ENCODE measurements around the gene EBPL.

The EBPL gene

DNA sequence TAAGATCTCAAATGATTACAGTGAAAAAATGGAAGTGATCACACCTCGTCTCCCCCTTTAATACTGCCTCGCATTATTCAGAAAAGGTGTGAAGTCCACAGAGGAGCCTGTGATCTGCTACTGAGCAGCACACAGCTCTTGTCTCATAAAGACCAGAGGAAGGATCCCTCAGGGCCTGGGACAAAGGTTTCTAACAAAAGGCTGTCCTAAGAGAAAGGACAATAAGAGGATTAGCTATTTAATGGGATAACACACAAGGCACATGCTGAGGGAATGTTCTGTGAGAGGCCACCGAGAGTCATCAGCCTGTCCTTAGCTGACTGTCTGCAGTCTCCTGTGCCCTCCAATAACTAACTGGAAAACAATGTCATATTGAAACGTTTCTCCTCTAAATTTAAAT lies 26.7 kb downstream of the EBPL start:
- no peak for TF ChIP-seq SIN3A (IDR thresholded peaks at IDR 0.05; ENCODE audit: borderline replicate concordance, insufficient read depth, low read length)
- no peak for TF ChIP-seq POLR2AphosphoS5 (IDR thresholded peaks at IDR 0.05; ENCODE audit: low read depth, low read length)
- TF ChIP-seq TAF1 (IDR thresholded peaks at IDR 0.05; ENCODE audit: borderline replicate concordance, insufficient read depth, low read length): no peak
- TF ChIP-seq, protein P1, sequence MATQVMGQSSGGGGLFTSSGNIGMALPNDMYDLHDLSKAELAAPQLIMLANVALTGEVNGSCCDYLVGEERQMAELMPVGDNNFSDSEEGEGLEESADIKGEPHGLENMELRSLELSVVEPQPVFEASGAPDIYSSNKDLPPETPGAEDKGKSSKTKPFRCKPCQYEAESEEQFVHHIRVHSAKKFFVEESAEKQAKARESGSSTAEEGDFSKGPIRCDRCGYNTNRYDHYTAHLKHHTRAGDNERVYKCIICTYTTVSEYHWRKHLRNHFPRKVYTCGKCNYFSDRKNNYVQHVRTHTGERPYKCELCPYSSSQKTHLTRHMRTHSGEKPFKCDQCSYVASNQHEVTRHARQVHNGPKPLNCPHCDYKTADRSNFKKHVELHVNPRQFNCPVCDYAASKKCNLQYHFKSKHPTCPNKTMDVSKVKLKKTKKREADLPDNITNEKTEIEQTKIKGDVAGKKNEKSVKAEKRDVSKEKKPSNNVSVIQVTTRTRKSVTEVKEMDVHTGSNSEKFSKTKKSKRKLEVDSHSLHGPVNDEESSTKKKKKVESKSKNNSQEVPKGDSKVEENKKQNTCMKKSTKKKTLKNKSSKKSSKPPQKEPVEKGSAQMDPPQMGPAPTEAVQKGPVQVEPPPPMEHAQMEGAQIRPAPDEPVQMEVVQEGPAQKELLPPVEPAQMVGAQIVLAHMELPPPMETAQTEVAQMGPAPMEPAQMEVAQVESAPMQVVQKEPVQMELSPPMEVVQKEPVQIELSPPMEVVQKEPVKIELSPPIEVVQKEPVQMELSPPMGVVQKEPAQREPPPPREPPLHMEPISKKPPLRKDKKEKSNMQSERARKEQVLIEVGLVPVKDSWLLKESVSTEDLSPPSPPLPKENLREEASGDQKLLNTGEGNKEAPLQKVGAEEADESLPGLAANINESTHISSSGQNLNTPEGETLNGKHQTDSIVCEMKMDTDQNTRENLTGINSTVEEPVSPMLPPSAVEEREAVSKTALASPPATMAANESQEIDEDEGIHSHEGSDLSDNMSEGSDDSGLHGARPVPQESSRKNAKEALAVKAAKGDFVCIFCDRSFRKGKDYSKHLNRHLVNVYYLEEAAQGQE (IDR thresholded peaks at IDR 0.05; ENCODE audit: insufficient read depth in 1 of 2, low read depth in 2 of 2, low read length in 2 of 2): no peak
- no peak for TF ChIP-seq FOXP2 (optimal IDR thresholded peaks at IDR 0.05; ENCODE audit: borderline replicate concordance, extremely low read depth, extremely low read length, insufficient read depth)

DNA sequence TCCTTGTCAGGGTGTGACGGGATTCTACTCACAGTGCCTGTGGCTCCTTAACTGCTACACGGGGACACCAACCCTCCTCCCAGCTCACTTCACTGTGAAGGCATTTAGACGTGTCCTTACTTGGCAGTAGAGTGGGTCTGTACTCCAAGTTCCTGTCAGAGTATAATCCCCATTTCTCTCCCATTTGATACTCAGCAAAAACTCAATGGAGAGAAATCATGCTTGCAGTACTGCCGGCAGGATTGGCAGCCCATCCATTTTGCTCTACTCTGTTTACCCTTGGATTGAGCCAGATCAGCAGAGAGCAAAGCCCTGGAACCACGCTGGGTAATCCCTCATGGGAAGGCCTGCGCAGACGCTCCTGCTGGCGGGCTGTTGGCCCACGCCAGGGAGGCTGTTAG lies 34.0 kb downstream of the EBPL start:
- TF ChIP-seq SIN3A (IDR thresholded peaks at IDR 0.05; ENCODE audit: borderline replicate concordance, insufficient read depth, low read length) (no peak), TAF1 (IDR thresholded peaks at IDR 0.05; ENCODE audit: borderline replicate concordance, insufficient read depth, low read length) (no peak), POLR2AphosphoS5 (IDR thresholded peaks at IDR 0.05; ENCODE audit: low read depth, low read length) (no peak), FOXP2 (optimal IDR thresholded peaks at IDR 0.05; ENCODE audit: borderline replicate concordance, extremely low read depth, extremely low read length, insufficient read depth) (no peak)
- TF ChIP-seq, protein P1 (IDR thresholded peaks at IDR 0.05; ENCODE audit: insufficient read depth in 1 of 2, low read depth in 2 of 2, low read length in 2 of 2): no peak

DNA sequence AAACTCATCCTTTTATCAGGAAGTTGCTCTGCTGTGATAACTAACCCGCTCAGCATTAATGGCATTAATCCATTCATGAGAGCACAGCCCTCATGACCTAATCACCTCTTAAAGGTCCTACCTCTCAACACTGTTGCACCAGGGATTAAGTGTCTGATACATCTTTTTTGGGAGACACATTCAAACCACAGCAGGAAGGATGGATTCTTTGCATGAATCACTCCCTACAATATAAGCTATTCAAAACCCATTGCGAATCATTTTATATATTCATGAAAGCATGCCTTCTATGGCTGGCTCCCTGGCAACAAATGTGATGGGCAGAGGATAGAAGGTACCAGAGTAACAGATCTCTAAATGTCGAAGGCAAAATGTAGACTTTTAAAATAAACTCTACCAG lies 35.4 kb downstream of the EBPL start:
- TF ChIP-seq SIN3A (IDR thresholded peaks at IDR 0.05; ENCODE audit: borderline replicate concordance, insufficient read depth, low read length) (no peak), POLR2AphosphoS5 (IDR thresholded peaks at IDR 0.05; ENCODE audit: low read depth, low read length) (no peak), FOXP2 (optimal IDR thresholded peaks at IDR 0.05; ENCODE audit: borderline replicate concordance, extremely low read depth, extremely low read length, insufficient read depth) (no peak), TAF1 (IDR thresholded peaks at IDR 0.05; ENCODE audit: borderline replicate concordance, insufficient read depth, low read length) (no peak)
- TF ChIP-seq, protein P1 (IDR thresholded peaks at IDR 0.05; ENCODE audit: insufficient read depth in 1 of 2, low read depth in 2 of 2, low read length in 2 of 2): no peak

DNA sequence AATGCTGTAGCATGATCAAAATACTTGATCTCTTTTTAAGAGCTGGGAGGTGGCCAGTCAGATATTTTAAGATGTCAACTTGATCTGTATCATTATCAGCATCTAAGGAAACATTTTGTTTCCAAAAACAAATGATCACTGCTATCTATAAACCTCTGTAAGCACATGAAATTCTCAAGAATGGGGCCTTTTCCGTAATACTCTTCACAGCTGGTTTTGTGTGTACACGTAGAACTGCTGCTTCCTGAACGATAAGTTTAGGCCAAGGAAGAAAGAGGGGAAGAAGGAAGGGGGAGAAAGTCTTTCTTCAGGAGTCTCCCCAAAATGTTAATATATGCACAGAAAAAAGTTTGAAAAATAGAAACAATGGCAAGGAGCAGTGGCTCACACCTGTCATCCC lies 37.3 kb downstream of the EBPL start:
- no peak for TF ChIP-seq SIN3A (IDR thresholded peaks at IDR 0.05; ENCODE audit: borderline replicate concordance, insufficient read depth, low read length)
- no peak for TF ChIP-seq FOXP2 (optimal IDR thresholded peaks at IDR 0.05; ENCODE audit: borderline replicate concordance, extremely low read depth, extremely low read length, insufficient read depth)
- TF ChIP-seq, protein P1 (IDR thresholded peaks at IDR 0.05; ENCODE audit: insufficient read depth in 1 of 2, low read depth in 2 of 2, low read length in 2 of 2): no peak
- TF ChIP-seq POLR2AphosphoS5 (IDR thresholded peaks at IDR 0.05; ENCODE audit: low read depth, low read length): no peak
- TF ChIP-seq TAF1 (IDR thresholded peaks at IDR 0.05; ENCODE audit: borderline replicate concordance, insufficient read depth, low read length): no peak

DNA sequence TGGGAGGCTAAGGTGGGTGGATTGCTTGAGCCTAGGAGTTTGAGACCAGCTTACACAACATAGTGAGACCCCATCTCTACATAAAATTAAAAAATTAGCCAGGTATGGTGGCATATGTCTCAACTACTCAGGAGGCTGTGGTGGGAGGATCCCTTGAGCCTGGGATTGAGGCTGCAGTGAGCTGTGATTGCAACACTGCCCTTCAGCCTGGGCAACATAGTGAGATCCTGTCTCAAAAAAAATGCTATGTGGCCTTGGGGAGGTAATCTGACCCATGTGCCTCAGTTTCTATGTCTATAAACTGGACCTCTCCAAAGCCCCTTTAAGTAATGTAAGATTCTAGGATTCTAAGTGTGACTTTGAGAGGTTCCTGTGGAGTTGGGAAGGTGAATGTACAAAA lies 37.8 kb downstream of the EBPL start:
- TF ChIP-seq TAF1 (IDR thresholded peaks at IDR 0.05; ENCODE audit: borderline replicate concordance, insufficient read depth, low read length): no peak
- TF ChIP-seq, protein P1 (IDR thresholded peaks at IDR 0.05; ENCODE audit: insufficient read depth in 1 of 2, low read depth in 2 of 2, low read length in 2 of 2): no peak
- no peak for TF ChIP-seq SIN3A (IDR thresholded peaks at IDR 0.05; ENCODE audit: borderline replicate concordance, insufficient read depth, low read length)
- TF ChIP-seq FOXP2 (optimal IDR thresholded peaks at IDR 0.05; ENCODE audit: borderline replicate concordance, extremely low read depth, extremely low read length, insufficient read depth): no peak
- no peak for TF ChIP-seq POLR2AphosphoS5 (IDR thresholded peaks at IDR 0.05; ENCODE audit: low read depth, low read length)
